ENCODE data around the gene GLO1. TPM values are rescaled to one million over a fixed set of nuclear protein-coding genes. Genes with fewer than 3 reads are reported as not detected.

Gene GLO1
- total RNA-seq, 1 donor from 2014 or later: 52.0 TPM

GRCh38 chr6:38679668-38680067 is 23.3 kb downstream of the GLO1 start:
- Mint-ChIP-seq H3K4me1 (peaks cover 43% of the 10 kb centered on the region), H3K27me3 (no peaks in the 10 kb centered on the region), H3K9me3 (no peaks in the 10 kb centered on the region), H3K27ac (no peak overlapping the region), H3K4me3 (no peak overlapping the region), H3K36me3 (ENCODE audit: low read depth) (peaks cover 69% of the 10 kb centered on the region)
- TF ChIP-seq, protein P1, sequence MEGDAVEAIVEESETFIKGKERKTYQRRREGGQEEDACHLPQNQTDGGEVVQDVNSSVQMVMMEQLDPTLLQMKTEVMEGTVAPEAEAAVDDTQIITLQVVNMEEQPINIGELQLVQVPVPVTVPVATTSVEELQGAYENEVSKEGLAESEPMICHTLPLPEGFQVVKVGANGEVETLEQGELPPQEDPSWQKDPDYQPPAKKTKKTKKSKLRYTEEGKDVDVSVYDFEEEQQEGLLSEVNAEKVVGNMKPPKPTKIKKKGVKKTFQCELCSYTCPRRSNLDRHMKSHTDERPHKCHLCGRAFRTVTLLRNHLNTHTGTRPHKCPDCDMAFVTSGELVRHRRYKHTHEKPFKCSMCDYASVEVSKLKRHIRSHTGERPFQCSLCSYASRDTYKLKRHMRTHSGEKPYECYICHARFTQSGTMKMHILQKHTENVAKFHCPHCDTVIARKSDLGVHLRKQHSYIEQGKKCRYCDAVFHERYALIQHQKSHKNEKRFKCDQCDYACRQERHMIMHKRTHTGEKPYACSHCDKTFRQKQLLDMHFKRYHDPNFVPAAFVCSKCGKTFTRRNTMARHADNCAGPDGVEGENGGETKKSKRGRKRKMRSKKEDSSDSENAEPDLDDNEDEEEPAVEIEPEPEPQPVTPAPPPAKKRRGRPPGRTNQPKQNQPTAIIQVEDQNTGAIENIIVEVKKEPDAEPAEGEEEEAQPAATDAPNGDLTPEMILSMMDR (IDR thresholded peaks at IDR 0.05): no peak
- POLR2A ChIA-PET: no interaction called here
- intact Hi-C loops (cut with micrococcal nuclease): loop anchor here (10.0 kb wide), 1 partner anchor 645 kb away; no protein-coding TSS in a partner anchor
- ATAC-seq (ENCODE audit: low read depth) (no peak), DNase-seq (no peak)
- CTCF ChIA-PET: interaction anchor here (0.6 kb wide), 1 partner anchor 15 kb away, joined by 3 read pairs; no protein-coding TSS in a partner anchor

GRCh38 chr6:38678178-38678760 is 24.7 kb downstream of the GLO1 start:
- TF ChIP-seq, protein P1 (IDR thresholded peaks at IDR 0.05): no peak
- H3K27ac Mint-ChIP-seq: peak overlapping the region; percentile 76
- DNase-seq (no peak), ATAC-seq (ENCODE audit: low read depth) (peak; percentile 47)
- H3K4me3 Mint-ChIP-seq: no peak overlapping the region
- peaks cover 5% of the 10 kb centered on the region for H3K9me3 Mint-ChIP-seq
- H3K36me3 Mint-ChIP-seq (ENCODE audit: low read depth): peaks cover 64% of the 10 kb centered on the region
- intact Hi-C loops (cut with micrococcal nuclease): loop anchor here (10.0 kb wide), 1 partner anchor 643 kb away; no protein-coding TSS in a partner anchor
- H3K4me1 Mint-ChIP-seq: peaks cover 57% of the 10 kb centered on the region
- CTCF ChIA-PET: no interaction called here
- H3K27me3 Mint-ChIP-seq: no peaks in the 10 kb centered on the region
- POLR2A ChIA-PET: interaction anchor here (0.6 to 0.9 kb wide), 3 partner anchors 16 to 25 kb away, joined by 4 to 7 read pairs (median 4); partner anchors contain the start of gene GLO1

DNA sequence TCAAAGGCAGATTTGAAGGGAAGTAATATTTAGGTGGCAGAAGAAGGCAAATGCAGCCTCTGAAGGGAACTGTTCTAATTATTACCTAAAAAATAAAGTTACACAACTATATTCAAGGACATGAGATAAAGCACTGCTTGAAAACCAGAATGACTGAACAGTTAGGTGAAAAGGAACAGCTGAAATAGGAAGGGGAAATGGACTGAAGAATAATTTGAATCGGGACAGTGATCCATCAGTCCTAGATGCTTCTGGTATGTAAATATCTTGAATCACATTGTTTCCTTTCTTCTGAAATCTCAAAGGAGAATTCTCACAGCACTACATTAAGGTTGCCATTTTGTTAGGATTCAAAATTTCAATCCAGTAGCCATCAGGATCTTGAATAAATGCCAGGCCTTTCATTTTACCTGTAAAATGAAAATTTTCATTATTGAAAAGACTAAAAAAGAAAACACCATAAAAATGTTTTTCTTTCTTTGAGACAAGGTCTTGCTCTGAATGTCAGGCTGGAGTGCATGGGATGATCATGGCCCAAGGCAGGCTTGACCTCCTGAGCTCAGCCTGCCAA is 25.9 kb downstream of the GLO1 start:
- peaks cover 57% of the 10 kb centered on the region for H3K36me3 Mint-ChIP-seq (ENCODE audit: low read depth)
- H3K27ac Mint-ChIP-seq: peak overlapping the region; percentile 71
- POLR2A ChIA-PET: interaction anchor here (1.5 kb wide), 1 partner anchor 38 kb away, joined by 4 read pairs; no protein-coding TSS in a partner anchor
- ATAC-seq (ENCODE audit: low read depth) (no peak), DNase-seq (no peak)
- peak overlapping the region; percentile 25 for H3K4me3 Mint-ChIP-seq
- TF ChIP-seq, protein P1 (IDR thresholded peaks at IDR 0.05): no peak
- H3K4me1 Mint-ChIP-seq: peaks cover 65% of the 10 kb centered on the region
- no peaks in the 10 kb centered on the region for H3K27me3 Mint-ChIP-seq
- CTCF ChIA-PET: no interaction called here
- intact Hi-C loops (cut with micrococcal nuclease): loop anchor here (10.0 kb wide), 1 partner anchor 642 kb away; no protein-coding TSS in a partner anchor
- peaks cover 5% of the 10 kb centered on the region for H3K9me3 Mint-ChIP-seq

GRCh38 chr6:38676236-38676973 is 26.5 kb downstream of the GLO1 start:
- Mint-ChIP-seq H3K4me1 (peaks cover 64% of the 10 kb centered on the region), H3K27me3 (no peaks in the 10 kb centered on the region), H3K36me3 (ENCODE audit: low read depth) (peaks cover 50% of the 10 kb centered on the region), H3K9me3 (peaks cover 5% of the 10 kb centered on the region), H3K27ac (peak overlapping the region; percentile 71), H3K4me3 (peak overlapping the region; percentile 25)
- no peak for DNase-seq
- TF ChIP-seq, protein P1 (IDR thresholded peaks at IDR 0.05): no peak
- ChIA-PET CTCF (no interaction called here), POLR2A (interaction anchor here (0.7 to 1.5 kb wide), 2 partner anchors 11 to 37 kb away, joined by 4 to 7 read pairs; no protein-coding TSS in a partner anchor)
- intact Hi-C loops (cut with micrococcal nuclease): loop anchor here (10.0 kb wide), 1 partner anchor 642 kb away; no protein-coding TSS in a partner anchor
- ATAC-seq (ENCODE audit: low read depth): peak; percentile 22

Measured in activated B cell treated with CpG ODN at 0.5 μM for 24 hours (primary cell).